ENCODE measurements around the gene KDM2B. TPM values are rescaled to one million over a fixed set of nuclear protein-coding genes. Genes with fewer than 3 reads are reported as not detected.

KDM2B gene
- total RNA-seq, 1 donor from 2014 or later = 236 TPM

- POLR2A ChIA-PET = interaction anchor here (0.6 kb wide), 1 partner anchor 19 kb away, joined by 7 read pairs; no protein-coding TSS in a partner anchor
- Mint-ChIP-seq H3K27ac (no peak overlapping the region), H3K4me1 (peaks cover 7% of the 10 kb centered on the region), H3K9me3 (no peaks in the 10 kb centered on the region), H3K36me3 (ENCODE audit: low read depth) (peaks cover 50% of the 10 kb centered on the region), H3K27me3 (no peaks in the 10 kb centered on the region), H3K4me3 (no peak overlapping the region)
- intact Hi-C loops (cut with micrococcal nuclease) = no loop called here
- DNase-seq (no peak), ATAC-seq (ENCODE audit: low read depth) (no peak)
- CTCF ChIA-PET = no interaction called here
- TF ChIP-seq, protein P1, sequence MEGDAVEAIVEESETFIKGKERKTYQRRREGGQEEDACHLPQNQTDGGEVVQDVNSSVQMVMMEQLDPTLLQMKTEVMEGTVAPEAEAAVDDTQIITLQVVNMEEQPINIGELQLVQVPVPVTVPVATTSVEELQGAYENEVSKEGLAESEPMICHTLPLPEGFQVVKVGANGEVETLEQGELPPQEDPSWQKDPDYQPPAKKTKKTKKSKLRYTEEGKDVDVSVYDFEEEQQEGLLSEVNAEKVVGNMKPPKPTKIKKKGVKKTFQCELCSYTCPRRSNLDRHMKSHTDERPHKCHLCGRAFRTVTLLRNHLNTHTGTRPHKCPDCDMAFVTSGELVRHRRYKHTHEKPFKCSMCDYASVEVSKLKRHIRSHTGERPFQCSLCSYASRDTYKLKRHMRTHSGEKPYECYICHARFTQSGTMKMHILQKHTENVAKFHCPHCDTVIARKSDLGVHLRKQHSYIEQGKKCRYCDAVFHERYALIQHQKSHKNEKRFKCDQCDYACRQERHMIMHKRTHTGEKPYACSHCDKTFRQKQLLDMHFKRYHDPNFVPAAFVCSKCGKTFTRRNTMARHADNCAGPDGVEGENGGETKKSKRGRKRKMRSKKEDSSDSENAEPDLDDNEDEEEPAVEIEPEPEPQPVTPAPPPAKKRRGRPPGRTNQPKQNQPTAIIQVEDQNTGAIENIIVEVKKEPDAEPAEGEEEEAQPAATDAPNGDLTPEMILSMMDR (IDR thresholded peaks at IDR 0.05) = no peak
These were observed 96.9 kb downstream of the KDM2B start for GRCh38 chr12:121483949-121484348.

DNA sequence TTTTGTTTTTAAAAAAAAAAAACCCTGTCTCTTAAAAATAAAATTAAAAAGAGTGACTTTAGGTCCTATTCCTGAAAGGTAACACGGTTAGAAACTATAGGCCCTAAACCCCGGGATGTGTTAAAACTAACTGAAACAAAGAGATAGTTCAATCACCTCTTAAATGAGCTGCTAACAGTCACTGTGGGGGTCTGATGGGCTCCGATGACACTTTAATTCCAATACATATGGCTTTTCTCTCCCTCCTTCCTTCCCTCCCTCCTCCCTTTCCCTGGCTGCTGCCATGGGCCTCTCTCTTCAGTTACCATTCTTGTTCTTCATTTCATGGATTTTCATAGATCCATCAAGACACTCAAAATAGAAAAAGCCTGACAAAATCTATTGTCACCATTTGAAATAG is 104.3 kb downstream of the KDM2B start:
- H3K27me3 Mint-ChIP-seq = no peaks in the 10 kb centered on the region
- TF ChIP-seq, protein P1 (IDR thresholded peaks at IDR 0.05) = no peak
- intact Hi-C loops (cut with micrococcal nuclease) = no loop called here
- H3K4me3 Mint-ChIP-seq = no peak overlapping the region
- peaks cover 33% of the 10 kb centered on the region for H3K36me3 Mint-ChIP-seq (ENCODE audit: low read depth)
- ATAC-seq (ENCODE audit: low read depth) (no peak), DNase-seq (no peak)
- H3K27ac Mint-ChIP-seq = no peak overlapping the region
- H3K9me3 Mint-ChIP-seq = no peaks in the 10 kb centered on the region
- H3K4me1 Mint-ChIP-seq = peaks cover 16% of the 10 kb centered on the region
- ChIA-PET CTCF (interaction anchor here (1.5 kb wide), 1 partner anchor 9 kb away, joined by 6 read pairs; no protein-coding TSS in a partner anchor), POLR2A (interaction anchor here (1.5 kb wide), 1 partner anchor 8 kb away, joined by 7 read pairs; no protein-coding TSS in a partner anchor)

DNA sequence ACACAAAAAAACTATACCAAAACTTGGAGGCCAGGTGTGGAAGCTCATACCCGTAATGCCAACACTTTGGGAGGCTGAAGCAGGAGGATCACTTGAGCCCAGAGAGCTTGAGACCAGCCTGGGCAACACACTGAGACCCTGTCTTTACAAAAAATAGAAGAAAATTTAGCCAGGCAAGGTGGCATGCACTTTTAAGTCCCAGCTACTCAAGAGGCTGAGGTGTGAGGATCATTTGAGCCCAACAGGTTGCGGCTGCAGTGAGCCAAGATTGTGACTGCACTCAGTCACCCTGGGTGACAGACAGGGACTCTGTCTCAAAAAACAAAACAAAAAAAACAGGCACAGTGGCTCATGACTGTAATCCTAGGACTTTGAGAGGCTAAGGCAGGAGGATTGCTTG is 105.5 kb downstream of the KDM2B start:
- no peak for ATAC-seq (ENCODE audit: low read depth)
- no peaks in the 10 kb centered on the region for H3K27me3 Mint-ChIP-seq
- TF ChIP-seq, protein P1 (IDR thresholded peaks at IDR 0.05) = no peak
- peaks cover 31% of the 10 kb centered on the region for H3K36me3 Mint-ChIP-seq (ENCODE audit: low read depth)
- intact Hi-C loops (cut with micrococcal nuclease) = no loop called here
- H3K9me3 Mint-ChIP-seq = no peaks in the 10 kb centered on the region
- no peak for DNase-seq
- H3K27ac Mint-ChIP-seq = no peak overlapping the region
- ChIA-PET CTCF (no interaction called here), POLR2A (interaction anchor here (0.7 kb wide), 1 partner anchor 103 kb away, joined by 3 read pairs; no protein-coding TSS in a partner anchor)
- H3K4me1 Mint-ChIP-seq = peaks cover 21% of the 10 kb centered on the region
- H3K4me3 Mint-ChIP-seq = no peak overlapping the region

- TF ChIP-seq, protein P1 (IDR thresholded peaks at IDR 0.05) = no peak
- Mint-ChIP-seq H3K4me3 (no peak overlapping the region), H3K27ac (no peak overlapping the region), H3K36me3 (ENCODE audit: low read depth) (peaks cover 23% of the 10 kb centered on the region), H3K9me3 (no peaks in the 10 kb centered on the region), H3K4me1 (peaks cover 42% of the 10 kb centered on the region), H3K27me3 (no peaks in the 10 kb centered on the region)
- intact Hi-C loops (cut with micrococcal nuclease) = no loop called here
- ATAC-seq (ENCODE audit: low read depth) (no peak), DNase-seq (no peak)
- ChIA-PET CTCF (interaction anchor here (1.0 kb wide), 1 partner anchor 29 kb away, joined by 3 read pairs; no protein-coding TSS in a partner anchor), POLR2A (interaction anchor here (0.7 kb wide), 1 partner anchor 156 kb away, joined by 3 read pairs; no protein-coding TSS in a partner anchor)
These were observed 108.5 kb downstream of the KDM2B start for GRCh38 chr12:121472150-121472905.

GRCh38 chr12:121470751-121471150 is 110.1 kb downstream of the KDM2B start:
- H3K27me3 Mint-ChIP-seq = no peaks in the 10 kb centered on the region
- H3K4me3 Mint-ChIP-seq = no peak overlapping the region
- ATAC-seq (ENCODE audit: low read depth) (no peak), DNase-seq (no peak)
- POLR2A ChIA-PET = no interaction called here
- H3K36me3 Mint-ChIP-seq (ENCODE audit: low read depth) = peaks cover 25% of the 10 kb centered on the region
- no peak overlapping the region for H3K27ac Mint-ChIP-seq
- H3K9me3 Mint-ChIP-seq = no peaks in the 10 kb centered on the region
- CTCF ChIA-PET = no interaction called here
- intact Hi-C loops (cut with micrococcal nuclease) = no loop called here
- H3K4me1 Mint-ChIP-seq = peaks cover 47% of the 10 kb centered on the region
- TF ChIP-seq, protein P1 (IDR thresholded peaks at IDR 0.05) = no peak

Data from activated B cell treated with CpG ODN at 0.5 μM for 24 hours (primary cell).